Measurements from ENCODE around the gene SMO. TPM values are rescaled to one million over a fixed set of nuclear protein-coding genes. Genes with fewer than 3 reads are reported as not detected.
A peak's percentile ranks its signal among the peaks of the same experiment; 100 is the strongest.

The SMO gene
- total and polyA plus RNA-seq, 9 of the 15 experiments (the other 6 are each of a cell fraction or from before 2014, with no cell fraction given): 0.05 to 0.13 (median 0.10) TPM; not detected in 5

DNA sequence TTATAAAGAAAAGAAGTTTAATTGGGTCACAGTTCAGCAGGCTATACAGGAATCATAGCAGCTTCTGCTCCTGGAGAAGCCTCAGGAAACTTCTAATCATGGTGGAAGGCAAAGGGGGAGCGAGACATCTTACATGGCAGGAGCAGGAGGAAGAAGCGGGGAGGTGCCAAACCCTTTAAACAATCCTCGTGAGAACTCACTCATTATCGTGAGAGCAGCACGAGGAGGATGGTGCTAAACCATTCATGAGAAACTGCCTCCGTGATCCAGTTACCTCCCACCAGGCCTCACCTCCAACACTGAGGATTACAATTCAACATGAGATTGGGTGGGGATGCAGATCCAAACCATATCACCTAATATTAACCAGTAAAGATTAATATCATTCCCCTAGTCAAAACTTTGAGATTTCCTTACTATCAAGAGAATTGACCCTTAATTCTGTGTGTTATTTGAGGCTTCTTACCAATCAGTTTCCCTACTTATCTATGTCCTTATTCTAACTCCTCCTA, 1.6 kb upstream of the SMO start:
- no peak for FAIRE-seq
- intact Hi-C loops (cut with micrococcal nuclease) (no loop called here), in situ Hi-C loops (cut with MboI) (no loop called here)
- no peaks in the 10 kb centered on the region for H3K36me3 ChIP-seq (ENCODE audit: control insufficient read depth, insufficient read depth, low read length)
- H3K4me3 ChIP-seq: no peak overlapping the region
- no TSS peak for BruUV-seq (replicated peaks)
- ChIA-PET CTCF (ENCODE audit: low intra/inter-chr PET ratio) (no interaction called here), POLR2A (interaction anchor here (0.8 kb wide), 1 partner anchor 20 kb away, joined by 3 read pairs; no protein-coding TSS in a partner anchor)
- no peak overlapping the region; the same call in 1 of the 2 replicates for H2AFZ ChIP-seq (ENCODE audit: low read depth, low read length)
- H3K27me3 ChIP-seq (ENCODE audit: control insufficient read depth in 2 of 2, insufficient read depth in 2 of 2, low read length in 2 of 2): peaks cover 61 to 63% of the 10 kb centered on the region in 2 experiments
- H3K4me1 ChIP-seq (replicated peaks in 1 of 2; ENCODE audit: control insufficient read depth in 2 of 2, insufficient read depth in 2 of 2, low read length in 2 of 2): peaks cover 0 to 13% of the 10 kb centered on the region in 2 experiments; a peak in 2 of 5 replicates
- H3K79me2 ChIP-seq (ENCODE audit: control insufficient read depth, insufficient read depth, low read length): no peaks in the 10 kb centered on the region
- no peak for TF ChIP-seq FOXJ3 (CRISPR knock-in tag; IDR thresholded peaks at IDR 0.05)
- TF ChIP-seq CHD2 (IDR thresholded peaks at IDR 0.05; ENCODE audit: low read depth, low read length): peak; percentile 79
- DNase-seq (ENCODE audit: extremely low read depth in 1 of 4, low spot score in 3 of 4): no peak
- peak; percentile 74 for ATAC-seq
- H3K27ac ChIP-seq (ENCODE audit: extremely low read depth, low read depth, low read length): no peak overlapping the region
- no peaks in the 10 kb centered on the region; the same call in 1 of the 2 replicates for H4K20me1 ChIP-seq (replicated peaks; ENCODE audit: control insufficient read depth, insufficient read depth, low read length)
- no peak overlapping the region for H3K9ac ChIP-seq (ENCODE audit: insufficient read depth in 1 of 2, low read depth in 2 of 2, low read length in 2 of 2)
- no peaks in the 10 kb centered on the region for H3K9me1 ChIP-seq (ENCODE audit: control insufficient read depth, insufficient read depth, low read length)
- H3K4me2 ChIP-seq (ENCODE audit: insufficient read depth, low read length): no peak overlapping the region
- WGBS (ENCODE audit: insufficient coverage, low coverage, missing lambda C conversion rate): under 1% methylated on average over 6 of the region's 6 CpGs
- H3K9me3 ChIP-seq (replicated peaks; ENCODE audit: control insufficient read depth, insufficient read depth, low read depth, low read length): no peaks in the 10 kb centered on the region

GRCh38 chr7:129187681-129188371, 607 bp upstream of the SMO start:
- Histone ChIP-seq H3K9ac (ENCODE audit: insufficient read depth in 1 of 2, low read depth in 2 of 2, low read length in 2 of 2) (no peak overlapping the region), H3K79me2 (ENCODE audit: control insufficient read depth, insufficient read depth, low read length) (no peaks in the 10 kb centered on the region), H3K9me3 (replicated peaks; ENCODE audit: control insufficient read depth, insufficient read depth, low read depth, low read length) (no peaks in the 10 kb centered on the region), H3K4me1 (replicated peaks in 1 of 2; ENCODE audit: control insufficient read depth in 2 of 2, insufficient read depth in 2 of 2, low read length in 2 of 2) (peaks cover 0 to 13% of the 10 kb centered on the region in 2 experiments; a peak in 2 of 5 replicates), H3K36me3 (ENCODE audit: control insufficient read depth, insufficient read depth, low read length) (no peaks in the 10 kb centered on the region), H3K27ac (ENCODE audit: extremely low read depth, low read depth, low read length) (no peak overlapping the region), H3K9me1 (ENCODE audit: control insufficient read depth, insufficient read depth, low read length) (no peaks in the 10 kb centered on the region), H4K20me1 (replicated peaks; ENCODE audit: control insufficient read depth, insufficient read depth, low read length) (no peaks in the 10 kb centered on the region; the same call in 1 of the 2 replicates), H3K4me3 (no peak overlapping the region), H3K4me2 (ENCODE audit: insufficient read depth, low read length) (no peak overlapping the region), H3K27me3 (ENCODE audit: control insufficient read depth in 2 of 2, insufficient read depth in 2 of 2, low read length in 2 of 2) (peaks cover 65 to 67% of the 10 kb centered on the region in 2 experiments), H2AFZ (ENCODE audit: low read depth, low read length) (no peak overlapping the region)
- 14% methylated on average over 14 of the region's 14 CpGs for whole genome bisulfite sequencing (ENCODE audit: insufficient coverage, low coverage, missing lambda C conversion rate)
- BruUV-seq (replicated peaks): no TSS peak
- CTCF ChIA-PET (ENCODE audit: low intra/inter-chr PET ratio): interaction anchor here (0.6 kb wide), 1 partner anchor 26 kb away, joined by 3 read pairs; no protein-coding TSS in a partner anchor
- POLR2A ChIA-PET: interaction anchor here (0.7 kb wide), 1 partner anchor 380 kb away, joined by 3 read pairs; no protein-coding TSS in a partner anchor
- intact Hi-C loops (cut with micrococcal nuclease): no loop called here
- in situ Hi-C loops (cut with MboI): no loop called here
- FAIRE-seq (no peak), ATAC-seq (no peak), DNase-seq (ENCODE audit: extremely low read depth in 1 of 4, low spot score in 3 of 4) (no peak)
- TF ChIP-seq TGIF2 (CRISPR knock-in tag; IDR thresholded peaks at IDR 0.05): 0 out of 2 replicates have a peak, but pooled peaks have one; percentile 54
- TF ChIP-seq ZNF395 (CRISPR knock-in tag; IDR thresholded peaks at IDR 0.05): no peak

Data from K562 (cell line).